ENCODE results near the gene TTC21A. TPM values are rescaled to one million over a fixed set of nuclear protein-coding genes. Genes with fewer than 3 reads are reported as not detected.

TTC21A gene
- total and polyA plus RNA-seq, 10 of the 15 experiments (the other 5 are each of a cell fraction or from before 2014, with no cell fraction given), result 0.62 to 3.2 (median 1.2) TPM

DNA sequence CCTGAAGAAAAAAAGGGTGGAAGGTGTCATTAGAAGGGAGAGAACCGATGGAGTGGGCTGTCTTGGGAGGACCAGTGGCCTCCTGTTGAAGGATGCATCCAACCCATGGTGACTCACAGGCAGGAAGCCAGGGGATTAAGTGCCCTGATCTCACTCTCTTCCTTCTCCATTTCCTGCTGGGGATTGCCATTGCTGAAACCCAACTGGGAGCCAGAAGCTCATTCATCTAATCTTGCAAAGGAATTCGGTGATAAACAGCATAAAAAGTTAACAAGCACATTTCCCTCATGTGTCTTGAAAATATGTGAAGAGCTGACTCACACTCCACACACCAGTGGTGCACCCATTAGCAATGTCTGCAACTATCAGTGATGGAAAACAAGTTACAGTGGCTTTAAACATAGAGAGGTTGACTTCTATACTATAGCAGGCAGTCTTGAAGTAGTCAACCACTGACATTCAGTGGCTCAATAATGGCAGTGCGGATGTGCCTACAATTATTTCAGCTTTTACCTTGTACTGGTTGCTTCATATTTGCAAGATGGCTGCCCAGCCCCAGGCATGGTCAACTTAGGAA is 58.7 kb downstream of the TTC21A start:
- ATAC-seq (no peak; the same call in none of the 3 replicates), FAIRE-seq (no peak), DNase-seq (ENCODE audit: low read depth, low spot score) (no peak)
- H3K27ac ChIP-seq (ENCODE audit: control insufficient read depth, insufficient read depth), result no peak overlapping the region
- no peaks in the 10 kb centered on the region for H3K9me3 ChIP-seq (replicated peaks; ENCODE audit: control insufficient read depth, insufficient read depth, low read length)
- POLR2A ChIA-PET, result no interaction called here
- CTCF ChIA-PET, result interaction anchor here (0.6 to 6.1 kb wide), 7 partner anchors 11 to 125 kb away, joined by 3 to 28 read pairs (median 4); partner anchors contain the start of gene XIRP1
- in situ Hi-C loops (cut with MboI), result no loop called here
- H3K27me3 ChIP-seq (replicated peaks in 1 of 2; ENCODE audit: control insufficient read depth in 2 of 2, insufficient read depth in 2 of 2, low read length in 1 of 2), result no peaks in the 10 kb centered on the region; a peak in 1 of 4 replicates
- BruUV-seq (replicated peaks), result no TSS peak
- H2AFZ ChIP-seq (ENCODE audit: control insufficient read depth, low read depth, low read length), result no peak overlapping the region
- H3K4me1 ChIP-seq (ENCODE audit: control insufficient read depth, insufficient read depth, low read length), result no peaks in the 10 kb centered on the region
- no peaks in the 10 kb centered on the region for H4K20me1 ChIP-seq (ENCODE audit: control insufficient read depth, insufficient read depth)
- no peaks in the 10 kb centered on the region for H3K79me2 ChIP-seq (ENCODE audit: control insufficient read depth, insufficient read depth, low read length)
- H3K9ac ChIP-seq (ENCODE audit: control insufficient read depth, insufficient read depth, low read length), result no peak overlapping the region
- RAD21 ChIA-PET (ENCODE audit: unreplicated experiment), result interaction anchor here (0.9 to 1.1 kb wide), 2 partner anchors 20 to 40 kb away, joined by 3 read pairs; no protein-coding TSS in a partner anchor
- H3K4me3 ChIP-seq, result no peak overlapping the region
- intact Hi-C loops (cut with micrococcal nuclease; ENCODE audit: unreplicated experiment), result no loop called here
- SMC1A ChIA-PET (ENCODE audit: uncharacterized antibody, unreplicated experiment), result interaction anchor here (1.8 kb wide), 1 partner anchor 121 kb away, joined by 9 read pairs; no protein-coding TSS in a partner anchor
- H3K4me2 ChIP-seq (ENCODE audit: control insufficient read depth, insufficient read depth), result no peak overlapping the region
- WGBS (ENCODE audit: insufficient coverage, insufficient replicate concordance, low lambda C conversion rate, missing lambda C conversion rate), result 39% methylated on average over 3 of the region's 3 CpGs
- H3K36me3 ChIP-seq (ENCODE audit: control insufficient read depth in 2 of 2, insufficient read depth in 2 of 2, low read length in 1 of 2), result no peaks in the 10 kb centered on the region
- TF ChIP-seq YY1 (IDR thresholded peaks at IDR 0.05; ENCODE audit: low read depth, low read length) (0 out of 2 replicates have a peak, but pooled peaks have one; percentile 12), MLLT1 (IDR thresholded peaks at IDR 0.05) (no peak), MTA3 (IDR thresholded peaks at IDR 0.05; ENCODE audit: borderline replicate concordance, low read length) (no peak), ELK1 (IDR thresholded peaks at IDR 0.05; ENCODE audit: low read depth, low read length) (no peak), NKRF (conservative IDR thresholded peaks at IDR 0.05) (no peak), KLF5 (IDR thresholded peaks at IDR 0.05; ENCODE audit: partially characterized antibody) (no peak), SMC3 (IDR thresholded peaks at IDR 0.05; ENCODE audit: borderline replicate concordance, low read length) (peak; percentile 30; the same call in 1 of the 2 replicates), SUZ12 (IDR thresholded peaks at IDR 0.05; ENCODE audit: unreplicated experiment) (no peak), ZNF274 (IDR thresholded peaks at IDR 0.05; ENCODE audit: insufficient read depth, insufficient read length) (no peak), BRCA1 (IDR thresholded peaks at IDR 0.05; ENCODE audit: low read depth, low read length) (no peak), SUPT20H (IDR thresholded peaks at IDR 0.05; ENCODE audit: borderline replicate concordance, control insufficient read depth, low read depth, low read length) (no peak), IRF3 (IDR thresholded peaks at IDR 0.05) (no peak), SP1 (IDR thresholded peaks at IDR 0.05; ENCODE audit: low read depth, low read length) (no peak), ASH2L (IDR thresholded peaks at IDR 0.05; ENCODE audit: borderline replicate concordance, low read depth) (no peak), TBL1XR1 (IDR thresholded peaks at IDR 0.05; ENCODE audit: low read depth, low read length) (no peak)
- TF ChIP-seq, protein P1, sequence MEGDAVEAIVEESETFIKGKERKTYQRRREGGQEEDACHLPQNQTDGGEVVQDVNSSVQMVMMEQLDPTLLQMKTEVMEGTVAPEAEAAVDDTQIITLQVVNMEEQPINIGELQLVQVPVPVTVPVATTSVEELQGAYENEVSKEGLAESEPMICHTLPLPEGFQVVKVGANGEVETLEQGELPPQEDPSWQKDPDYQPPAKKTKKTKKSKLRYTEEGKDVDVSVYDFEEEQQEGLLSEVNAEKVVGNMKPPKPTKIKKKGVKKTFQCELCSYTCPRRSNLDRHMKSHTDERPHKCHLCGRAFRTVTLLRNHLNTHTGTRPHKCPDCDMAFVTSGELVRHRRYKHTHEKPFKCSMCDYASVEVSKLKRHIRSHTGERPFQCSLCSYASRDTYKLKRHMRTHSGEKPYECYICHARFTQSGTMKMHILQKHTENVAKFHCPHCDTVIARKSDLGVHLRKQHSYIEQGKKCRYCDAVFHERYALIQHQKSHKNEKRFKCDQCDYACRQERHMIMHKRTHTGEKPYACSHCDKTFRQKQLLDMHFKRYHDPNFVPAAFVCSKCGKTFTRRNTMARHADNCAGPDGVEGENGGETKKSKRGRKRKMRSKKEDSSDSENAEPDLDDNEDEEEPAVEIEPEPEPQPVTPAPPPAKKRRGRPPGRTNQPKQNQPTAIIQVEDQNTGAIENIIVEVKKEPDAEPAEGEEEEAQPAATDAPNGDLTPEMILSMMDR (IDR thresholded peaks at IDR 0.05 in 2 of 3, conservative IDR thresholded peaks at IDR 0.05 in 1 of 3; ENCODE audit: control insufficient read depth in 2 of 3, extremely low read depth in 1 of 3, insufficient read depth in 1 of 3, low read depth in 3 of 3, low read length in 3 of 3), result peak in 1 of 3 experiments; percentile 27; a peak in 2 of 6 replicates
